Activated CD4-positive, alpha-beta T cell treated with anti-CD3 and anti-CD28 coated beads for 1 hour (primary cell): Measurements from ENCODE around the gene USP13.
"Not testable (repeated sequence)": the region's sequence is repeated elsewhere in the genome, so short reads cannot be mapped to it uniquely, and the experiment has no call there.

Experiments used
- DNase-seq: peaks from one replicate; pipeline ENCODE4 v3.0.0-alpha.2; 2020

The USP13 gene

GRCh38 chr3:179660872-179661271, 8.0 kb downstream of the USP13 start:
- DNase-seq = no peak

GRCh38 chr3:179661777-179662176, 8.9 kb downstream of the USP13 start:
- no peak for DNase-seq

GRCh38 chr3:179663093-179663492, 10.3 kb downstream of the USP13 start:
- DNase-seq = no peak

- no peak for DNase-seq
Observed at GRCh38 chr3:179666030-179666429, 13.2 kb downstream of the USP13 start.

- no peak for DNase-seq
Observed at GRCh38 chr3:179666436-179667035, 13.7 kb downstream of the USP13 start.

DNA sequence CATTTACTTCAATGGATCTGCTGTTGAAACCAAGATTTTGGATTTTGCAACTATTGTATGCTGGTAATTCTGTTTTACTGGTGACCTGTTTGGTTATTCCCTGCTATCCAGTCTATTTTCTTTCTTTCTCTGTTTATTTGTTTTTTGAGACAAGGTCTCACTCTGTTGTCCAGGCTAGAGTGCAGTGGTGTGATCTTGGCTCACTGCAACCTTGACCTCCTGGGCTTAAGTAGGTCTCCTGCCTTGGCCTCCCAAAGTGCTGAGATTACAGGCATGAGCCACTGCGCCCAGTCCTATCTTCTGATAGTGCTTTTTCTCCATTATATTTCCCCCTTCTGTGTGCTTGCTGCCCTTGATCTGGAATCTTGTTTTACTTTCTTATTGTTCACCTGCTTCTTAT, 15.6 kb downstream of the USP13 start:
- no peak for DNase-seq

- no peak for DNase-seq
Observed at GRCh38 chr3:179670311-179670710, 17.5 kb downstream of the USP13 start.

DNA sequence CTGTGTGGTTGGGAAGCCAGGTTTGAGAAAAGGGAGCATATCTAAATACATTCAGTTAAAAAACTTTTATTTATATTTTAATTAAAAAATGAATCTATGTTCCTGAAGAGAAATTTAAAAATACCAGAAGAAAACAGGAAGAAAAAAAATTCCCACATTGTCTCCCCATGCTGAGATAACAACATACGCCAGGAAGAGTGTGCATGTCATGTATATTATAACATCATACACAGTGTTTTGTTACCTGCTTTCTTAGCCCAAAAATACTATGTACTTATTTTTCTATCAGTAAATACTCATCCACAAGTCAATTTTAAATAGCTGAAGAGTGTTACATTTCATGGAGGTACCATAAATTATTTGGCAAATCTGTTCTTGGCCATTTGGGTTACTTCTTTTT, 18.5 kb downstream of the USP13 start:
- DNase-seq = no peak

GRCh38 chr3:179671747-179672242, 19.0 kb downstream of the USP13 start:
- DNase-seq = no peak

DNA sequence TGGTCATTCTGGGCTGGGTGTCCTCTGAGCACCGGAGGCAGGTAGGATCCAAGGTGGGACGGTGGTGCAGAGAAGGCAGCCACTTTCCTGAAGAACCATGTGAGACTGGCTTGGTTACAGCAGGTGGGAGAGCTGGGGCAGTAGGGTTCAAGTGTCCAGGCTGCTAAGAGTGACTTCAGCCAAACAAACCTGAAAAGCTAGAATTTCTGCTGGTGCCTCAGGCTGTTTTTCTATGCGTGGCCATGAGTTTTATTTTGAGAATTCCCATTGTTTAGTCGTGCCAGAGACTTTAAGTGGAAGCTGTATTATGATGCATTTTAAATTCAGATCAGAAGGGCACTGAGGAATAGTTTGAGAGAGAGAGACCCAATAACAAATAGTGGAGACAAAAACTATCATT, 20.1 kb downstream of the USP13 start:
- DNase-seq = no peak

DNA sequence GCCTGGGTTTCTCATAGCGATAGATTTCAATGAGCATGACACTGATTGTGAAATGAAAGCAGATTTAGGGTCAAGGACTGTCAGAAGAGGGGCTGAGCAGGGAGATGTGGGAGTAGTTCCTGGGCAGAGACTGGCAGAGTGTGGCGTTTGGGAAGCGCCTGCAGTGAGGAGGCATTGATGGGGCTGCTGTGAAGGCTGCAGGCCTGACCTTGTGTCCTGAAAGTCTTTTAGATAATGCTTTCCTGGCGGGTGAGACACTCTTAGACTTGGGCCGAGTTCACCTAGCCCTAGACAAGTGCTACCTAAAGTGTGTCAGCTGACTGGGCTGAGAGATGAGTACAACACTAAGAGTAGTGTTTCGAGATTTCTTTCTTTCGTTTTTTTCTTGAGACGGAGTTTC, 20.7 kb downstream of the USP13 start:
- no peak for DNase-seq

DNA sequence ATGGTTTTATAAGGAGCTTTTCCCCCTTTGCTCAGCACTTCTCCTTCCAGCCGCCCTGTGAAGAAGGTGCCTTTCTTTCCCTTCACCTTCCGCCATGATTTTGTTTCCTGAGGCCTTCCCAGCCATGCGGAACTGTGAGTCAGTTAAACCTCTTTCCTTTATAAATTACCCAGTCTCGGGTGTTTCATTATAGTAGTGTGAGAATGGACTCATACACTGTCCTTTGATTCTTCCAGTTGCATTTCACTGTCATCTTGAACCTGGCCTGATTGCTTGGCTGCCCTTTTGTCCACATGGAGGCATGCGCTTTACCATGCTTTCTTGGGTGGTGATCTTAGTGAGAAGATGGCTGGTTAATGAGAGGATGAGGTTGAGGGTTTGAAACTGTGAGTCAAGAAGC, 23.2 kb downstream of the USP13 start:
- DNase-seq = no peak

- no peak for DNase-seq
Observed at GRCh38 chr3:179677884-179678283, 25.0 kb downstream of the USP13 start.

- DNase-seq = no peak
Observed at GRCh38 chr3:179681492-179682263, 28.8 kb downstream of the USP13 start.

GRCh38 chr3:179682426-179683080, 29.7 kb downstream of the USP13 start:
- DNase-seq = no peak

- DNase-seq = not testable (repeated sequence)
Observed at GRCh38 chr3:179683286-179683685, 30.4 kb downstream of the USP13 start.

- DNase-seq = no peak
Observed at GRCh38 chr3:179687967-179688535, 35.2 kb downstream of the USP13 start.

DNA sequence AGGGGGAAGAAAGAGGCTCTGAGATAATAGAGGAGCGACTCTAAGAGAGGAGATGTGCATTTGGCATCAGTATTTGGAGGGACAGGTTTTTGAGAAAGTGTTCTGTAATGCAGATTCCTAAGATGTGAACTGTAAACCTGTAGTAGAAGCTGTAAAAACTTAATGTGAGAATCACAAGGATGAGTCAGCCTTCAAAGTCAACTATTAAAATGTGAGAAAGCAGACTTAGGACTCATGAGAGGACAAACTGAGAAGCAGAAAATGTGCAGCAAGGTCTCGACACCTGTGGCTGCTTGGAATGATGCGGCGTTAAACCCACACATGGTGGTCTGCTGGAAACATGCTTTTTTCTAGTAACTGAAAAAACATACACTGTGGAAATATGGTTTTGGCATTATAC, 36.0 kb downstream of the USP13 start:
- DNase-seq = no peak

DNA sequence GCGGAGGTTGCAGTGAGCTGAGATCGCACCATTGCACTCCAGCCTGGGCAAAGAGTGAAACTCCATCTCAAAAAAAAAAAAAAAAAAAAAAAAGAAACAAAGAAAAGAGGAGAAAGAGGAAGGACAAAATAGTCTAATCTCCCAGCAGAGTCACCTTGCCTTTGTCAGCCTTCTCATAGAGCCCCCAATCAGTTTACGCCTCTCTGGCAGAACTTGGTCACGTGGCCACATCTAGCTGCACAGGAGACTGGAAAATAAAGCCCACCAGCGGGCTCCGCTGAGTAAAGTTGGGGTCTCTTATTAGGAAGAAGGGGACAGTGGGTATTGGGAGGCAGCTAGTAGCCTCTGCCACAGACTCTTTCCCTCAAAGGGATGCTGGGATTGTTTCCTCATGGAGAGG, 41.9 kb downstream of the USP13 start:
- DNase-seq = no peak

GRCh38 chr3:179695672-179696313, 43.0 kb downstream of the USP13 start:
- DNase-seq = no peak

- no peak for DNase-seq
Observed at GRCh38 chr3:179697736-179698332, 45.0 kb downstream of the USP13 start.

- DNase-seq = no peak
Observed at GRCh38 chr3:179700716-179701115, 47.9 kb downstream of the USP13 start.
